A549 (cell line): ENCODE results near the gene PRPF31. TPM values are rescaled to one million over a fixed set of nuclear protein-coding genes. Genes with fewer than 3 reads are reported as not detected.

Source experiments
- ATAC-seq, 2 experiments: fragments of 200-7000 bp in 1 of 2; fragments of >200 bp in 1 of 2; cut with Nextera tagmentation in 1 of 2; cut with Tn5 transposase in 1 of 2; 3 replicates each; pipeline versions ENCODE4 v1.8.0 to v1.9.1; 2018 to 2020; ENCODE audit warnings: mild to moderate bottlenecking in 1 of 2, moderate library complexity in 1 of 2
- CTCF ChIA-PET: fragments of 300-600 bp; sonication (Branson Sonifier 250); formaldehyde crosslinking; extraction: SDS; loops from one replicate; lab custom pipeline; 2021; ENCODE audit warnings: antibody characterized with exemption, inconsistent platforms; lab: Yijun Ruan, JAX
- POLR2A ChIA-PET: fragments of 350-600 bp; formaldehyde crosslinking; extraction: SDS; loops from one replicate; lab custom pipeline; 2021; ENCODE audit warnings: antibody characterized with exemption, inconsistent platforms; lab: Yijun Ruan, JAX
- DNase-seq, 2 experiments: peaks; one replicate each; pipeline versions ENCODE4 v3.0.0 to v3.0.0-alpha.2; 2011 to 2016; ENCODE audit warnings: low read depth in 1 of 2, low spot score in 1 of 2
- FAIRE-seq: peaks from 2 replicates; lab custom pipeline; 2011; peaks lifted over from hg19 to GRCh38; lab: Jason Lieb, UNC
- H3K27ac ChIP-seq, 2 experiments: fragments of >200 bp; sonication (Bioruptor Twin); formaldehyde crosslinking; 3 replicates each; pipeline ENCODE4 v1.5.1; 2016 to 2017
- H3K4me1 ChIP-seq: fragments of >200 bp; sonication (Bioruptor Twin); formaldehyde crosslinking; 3 replicates; pipeline ENCODE4 v1.6.1; 2016
- H3K4me2 ChIP-seq: fragments of >200 bp; sonication (Bioruptor Twin); formaldehyde crosslinking; 3 replicates; pipeline ENCODE4 v1.6.1; 2016
- H3K4me3 ChIP-seq: fragments of >200 bp; sonication (Bioruptor Twin); formaldehyde crosslinking; 3 replicates; pipeline ENCODE4 v1.5.1; 2016
- H3K9me3 ChIP-seq: fragments of >200 bp; sonication (Bioruptor Twin); formaldehyde crosslinking; 3 replicates; pipeline ENCODE4 v1.6.1; 2016
- CBX2 ChIP-seq: fragments of 200-600 bp; sonication (generic); IDR thresholded peaks from 2 replicates; pipeline ENCODE4 v1.6.1; 2016; ENCODE audit warnings: low read depth, mild to moderate bottlenecking, borderline replicate concordance
- CEBPB ChIP-seq, 2 experiments: fragments of >200 bp in 1 of 2; sonication (Bioruptor Twin) in 1 of 2; formaldehyde crosslinking in 1 of 2; IDR thresholded peaks; 2 replicates each; pipeline ENCODE4 v1.6.1; 2012 to 2016
- CTCF ChIP-seq: fragments of >200 bp; sonication (Bioruptor Twin); formaldehyde crosslinking; IDR thresholded peaks from 3 replicates; pipeline ENCODE4 v1.5.1; 2016
- EHMT2 ChIP-seq: fragments of 200-600 bp; sonication (generic); IDR thresholded peaks from 2 replicates; pipeline ENCODE4 v1.6.1; 2016; ENCODE audit warnings: antibody characterized with exemption, low read depth, mild to moderate bottlenecking, moderate library complexity
- FOSB ChIP-seq: fragments of 250-450 bp; sonication (Bioruptor Pico); IDR thresholded peaks from 2 replicates; pipeline ENCODE4 v1.5.0; 2020; ENCODE audit warnings: mild to moderate bottlenecking, moderate library complexity
- GATA3 ChIP-seq: IDR thresholded peaks from 2 replicates; pipeline ENCODE4 v1.6.1; 2012; ENCODE audit warnings: borderline replicate concordance
- HEYL ChIP-seq: fragments of 250-450 bp; sonication (Bioruptor Pico); IDR thresholded peaks from 2 replicates; pipeline ENCODE4 v1.8.0; 2021; ENCODE audit warnings: mild to moderate bottlenecking, moderate library complexity
- HOXA7 ChIP-seq: fragments of 250-450 bp; sonication (Bioruptor Pico); IDR thresholded peaks from 2 replicates; pipeline ENCODE4 v1.5.0; 2020; ENCODE audit warnings: mild to moderate bottlenecking, moderate library complexity
- HOXB13 ChIP-seq: fragments of 250-450 bp; sonication (Bioruptor Pico); IDR thresholded peaks from 2 replicates; pipeline ENCODE4 v1.5.0; 2020; ENCODE audit warnings: low read depth, mild to moderate bottlenecking, moderate library complexity
- KDM1A ChIP-seq: fragments of 200-600 bp; sonication (generic); IDR thresholded peaks from 2 replicates; pipeline ENCODE4 v1.6.1; 2016; ENCODE audit warnings: low read depth, mild to moderate bottlenecking
- NFE2L2 ChIP-seq: fragments of 150-350 bp; conservative IDR thresholded peaks from 2 replicates; pipeline ENCODE4 v1.6.1; 2014; ENCODE audit warnings: low read length
- PBX3 ChIP-seq: IDR thresholded peaks from 2 replicates; pipeline ENCODE4 v1.6.1; 2012
- POLR2A ChIP-seq: IDR thresholded peaks from 2 replicates; pipeline ENCODE4 v1.6.1; 2012; ENCODE audit warnings: mild to moderate bottlenecking, low read length
- RAD21 ChIP-seq, 2 experiments: fragments of >200 bp in 1 of 2; sonication (Bioruptor Twin) in 1 of 2; formaldehyde crosslinking in 1 of 2; IDR thresholded peaks in 1 of 2; conservative IDR thresholded peaks in 1 of 2; 2 replicates in 1 of 2; 3 replicates in 1 of 2; pipeline ENCODE4 v1.6.1; 2012 to 2018; ENCODE audit warnings: inconsistent platforms in 1 of 2
- RARB ChIP-seq: fragments of 250-450 bp; sonication (Bioruptor Pico); IDR thresholded peaks from 2 replicates; pipeline ENCODE4 v1.8.0; 2021; ENCODE audit warnings: mild to moderate bottlenecking, moderate library complexity
- RCOR1 ChIP-seq: fragments of 150-350 bp; IDR thresholded peaks from 2 replicates; pipeline ENCODE4 v1.6.1; 2014; ENCODE audit warnings: antibody characterized with exemption, low read length, low read depth
- RNF2 ChIP-seq: fragments of 200-600 bp; sonication (generic); IDR thresholded peaks from 2 replicates; pipeline ENCODE4 v1.6.1; 2016; ENCODE audit warnings: low read depth, mild to moderate bottlenecking, antibody characterized with exemption, moderate library complexity, borderline replicate concordance
- SREBF2 ChIP-seq: fragments of 450-650 bp; IDR thresholded peaks from 2 replicates; pipeline ENCODE4 v1.6.1; 2014; ENCODE audit warnings: mild to moderate bottlenecking, moderate library complexity
- TFCP2L1 ChIP-seq: fragments of 250-450 bp; sonication (Bioruptor Pico); IDR thresholded peaks from 2 replicates; pipeline ENCODE4 v1.5.0; 2021; ENCODE audit warnings: mild to moderate bottlenecking
- ZC3H11A ChIP-seq: fragments of 450-650 bp; IDR thresholded peaks from 2 replicates; pipeline ENCODE4 v1.6.1; 2014; ENCODE audit warnings: antibody characterized with exemption, mild to moderate bottlenecking
- WGBS: methylation state at CpG from one replicate; pipeline ENCODE4 v1.1.6; 2017; ENCODE audit errors: missing lambda C conversion rate; 5-methylcytosine and 5-hydroxymethylcytosine counted together
- polyA plus RNA-seq, 4 experiments: library from polyadenylated mRNA; depleted of rRNA in 3 of 4; stranded (reverse); fragments of >200 nt; fragmentation: RNase III in 1 of 4; extraction: RNeasy Plus Mini Kit Qiagen cat#74134 plus additional on column Dnase treatment in 1 of 4; gene quantifications; 2 replicates in 3 of 4; 3 replicates in 1 of 4; pipeline ENCODE4 v1.2.3, GENCODE V29; 2011 to 2017
- TF ChIP-seq, protein P1 (sequence below): fragments of 200-600 bp; sonication (generic); IDR thresholded peaks from 2 replicates; pipeline ENCODE4 v1.6.1; 2016; ENCODE audit warnings: antibody characterized with exemption, mild to moderate bottlenecking, moderate library complexity

Gene PRPF31
- polyA plus RNA-seq, 2 of the 4 experiments (the other 2 are of a cell fraction), result 69.8 to 169 TPM

GRCh38 chr19:54123682-54124081 lies 8.1 kb downstream of the PRPF31 start:
- 92% methylated on average over 16 of the region's 17 CpGs for WGBS
- H3K4me1 ChIP-seq, result no peaks in the 10 kb centered on the region
- H3K4me2 ChIP-seq, result no peak overlapping the region
- DNase-seq (no peak), FAIRE-seq (no peak), ATAC-seq (no peak)
- CTCF ChIA-PET, result interaction anchor here (1.1 to 3.2 kb wide), 3 partner anchors 9 to 45 kb away, joined by 3 to 8 read pairs (median 4); partner anchors contain the start of gene CNOT3
- H3K27ac ChIP-seq, result no peak overlapping the region
- no peak overlapping the region for H3K4me3 ChIP-seq
- TF ChIP-seq RCOR1 (no peak), RAD21 (conservative IDR thresholded peaks at IDR 0.05 in 1 of 2, IDR thresholded peaks at IDR 0.05 in 1 of 2) (no peak), FOSB (CRISPR knock-in tag) (no peak), PBX3 (no peak), EHMT2 (no peak), HOXB13 (CRISPR knock-in tag) (no peak), HEYL (no peak), CTCF (no peak), TFCP2L1 (CRISPR knock-in tag) (no peak), HOXA7 (no peak), CEBPB (IDR thresholded peaks at IDR 0.05) (no peak)
- TF ChIP-seq, protein P1, sequence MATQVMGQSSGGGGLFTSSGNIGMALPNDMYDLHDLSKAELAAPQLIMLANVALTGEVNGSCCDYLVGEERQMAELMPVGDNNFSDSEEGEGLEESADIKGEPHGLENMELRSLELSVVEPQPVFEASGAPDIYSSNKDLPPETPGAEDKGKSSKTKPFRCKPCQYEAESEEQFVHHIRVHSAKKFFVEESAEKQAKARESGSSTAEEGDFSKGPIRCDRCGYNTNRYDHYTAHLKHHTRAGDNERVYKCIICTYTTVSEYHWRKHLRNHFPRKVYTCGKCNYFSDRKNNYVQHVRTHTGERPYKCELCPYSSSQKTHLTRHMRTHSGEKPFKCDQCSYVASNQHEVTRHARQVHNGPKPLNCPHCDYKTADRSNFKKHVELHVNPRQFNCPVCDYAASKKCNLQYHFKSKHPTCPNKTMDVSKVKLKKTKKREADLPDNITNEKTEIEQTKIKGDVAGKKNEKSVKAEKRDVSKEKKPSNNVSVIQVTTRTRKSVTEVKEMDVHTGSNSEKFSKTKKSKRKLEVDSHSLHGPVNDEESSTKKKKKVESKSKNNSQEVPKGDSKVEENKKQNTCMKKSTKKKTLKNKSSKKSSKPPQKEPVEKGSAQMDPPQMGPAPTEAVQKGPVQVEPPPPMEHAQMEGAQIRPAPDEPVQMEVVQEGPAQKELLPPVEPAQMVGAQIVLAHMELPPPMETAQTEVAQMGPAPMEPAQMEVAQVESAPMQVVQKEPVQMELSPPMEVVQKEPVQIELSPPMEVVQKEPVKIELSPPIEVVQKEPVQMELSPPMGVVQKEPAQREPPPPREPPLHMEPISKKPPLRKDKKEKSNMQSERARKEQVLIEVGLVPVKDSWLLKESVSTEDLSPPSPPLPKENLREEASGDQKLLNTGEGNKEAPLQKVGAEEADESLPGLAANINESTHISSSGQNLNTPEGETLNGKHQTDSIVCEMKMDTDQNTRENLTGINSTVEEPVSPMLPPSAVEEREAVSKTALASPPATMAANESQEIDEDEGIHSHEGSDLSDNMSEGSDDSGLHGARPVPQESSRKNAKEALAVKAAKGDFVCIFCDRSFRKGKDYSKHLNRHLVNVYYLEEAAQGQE, result no peak
- POLR2A ChIA-PET, result interaction anchor here (0.9 to 2.4 kb wide), 2 partner anchors 8 to 13 kb away, joined by 5 to 10 read pairs; partner anchors contain the start of genes CNOT3, PRPF31 and TFPT
- H3K9me3 ChIP-seq, result no peaks in the 10 kb centered on the region

DNA sequence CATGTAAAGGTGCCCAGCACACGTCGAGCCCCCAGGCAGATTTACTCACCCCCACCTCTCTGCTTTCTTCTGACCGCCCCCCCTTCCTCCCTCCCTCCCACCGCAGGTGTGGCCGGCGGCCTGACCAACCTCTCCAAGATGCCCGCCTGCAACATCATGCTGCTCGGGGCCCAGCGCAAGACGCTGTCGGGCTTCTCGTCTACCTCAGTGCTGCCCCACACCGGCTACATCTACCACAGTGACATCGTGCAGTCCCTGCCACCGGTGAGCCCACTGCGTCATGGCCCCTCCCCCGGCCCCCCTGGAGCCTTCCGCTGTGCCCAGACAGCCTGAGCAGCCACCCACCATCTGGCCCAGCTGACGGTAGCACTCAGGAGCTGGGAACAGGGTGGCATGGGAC lies 8.8 kb downstream of the PRPF31 start:
- ATAC-seq (no peak), DNase-seq (no peak), FAIRE-seq (no peak)
- Histone ChIP-seq H3K4me1 (no peaks in the 10 kb centered on the region), H3K9me3 (no peaks in the 10 kb centered on the region), H3K4me2 (no peak overlapping the region), H3K27ac (no peak overlapping the region), H3K4me3 (no peak overlapping the region)
- TF ChIP-seq RARB (no peak), HOXB13 (CRISPR knock-in tag) (no peak), POLR2A (no peak), GATA3 (no peak), RNF2 (no peak), KDM1A (no peak), CBX2 (no peak), SREBF2 (no peak), ZC3H11A (no peak), RAD21 (conservative IDR thresholded peaks at IDR 0.05 in 1 of 2, IDR thresholded peaks at IDR 0.05 in 1 of 2) (no peak), NFE2L2 (no peak)
- ChIA-PET CTCF (interaction anchor here (1.1 to 3.2 kb wide), 3 partner anchors 8 to 44 kb away, joined by 3 to 8 read pairs (median 4); partner anchors contain the start of gene CNOT3), POLR2A (interaction anchor here (0.9 to 2.4 kb wide), 2 partner anchors 9 to 13 kb away, joined by 5 to 10 read pairs; partner anchors contain the start of genes CNOT3, PRPF31 and TFPT)
- WGBS, result 90% methylated on average over 19 of the region's 19 CpGs
